ENCODE measurements around the gene KCNQ1. TPM values are rescaled to one million over a fixed set of nuclear protein-coding genes. Genes with fewer than 3 reads are reported as not detected.
A peak's percentile ranks its signal among the peaks of the same experiment; 100 is the strongest.

KCNQ1 gene
- polyA plus RNA-seq, 1 experiment = not detected

- ChIA-PET POLR2A (interaction anchor here (1.4 kb wide), 1 partner anchor 11 kb away, joined by 5 read pairs; no protein-coding TSS in a partner anchor), CTCF (no interaction called here)
- no peak for DNase-seq (ENCODE audit: low read depth, low spot score)
- TF ChIP-seq CTCF (IDR thresholded peaks at IDR 0.05; ENCODE audit: low read depth, low read length) = peak; percentile 28; the same call in 1 of the 2 replicates
- H3K4me3 ChIP-seq (ENCODE audit: low read depth, low read length) = no peak overlapping the region
- no peak overlapping the region for H3K27ac ChIP-seq (ENCODE audit: low read depth, low read length)
- no peaks in the 10 kb centered on the region; the same call in 1 of the 2 replicates for H3K9me3 ChIP-seq (ENCODE audit: control insufficient read depth, insufficient read depth, low read length)
- peaks cover 47% of the 10 kb centered on the region for H3K27me3 ChIP-seq (ENCODE audit: control insufficient read depth, insufficient read depth, low read length)
These were observed 392.3 kb downstream of the KCNQ1 start for GRCh38 chr11:2837096-2837601.

- TF ChIP-seq CTCF (IDR thresholded peaks at IDR 0.05; ENCODE audit: low read depth, low read length) = no peak
- POLR2A ChIA-PET = no interaction called here
These were observed 392.8 kb downstream of the KCNQ1 start for GRCh38 chr11:2837651-2838050.

GRCh38 chr11:2838091-2838490 is 393.3 kb downstream of the KCNQ1 start:
- no peaks in the 10 kb centered on the region; the same call in 1 of the 2 replicates for H3K9me3 ChIP-seq (ENCODE audit: control insufficient read depth, insufficient read depth, low read length)
- no peak for DNase-seq (ENCODE audit: low read depth, low spot score)
- H3K27me3 ChIP-seq (ENCODE audit: control insufficient read depth, insufficient read depth, low read length) = peaks cover 47% of the 10 kb centered on the region
- H3K27ac ChIP-seq (ENCODE audit: low read depth, low read length) = no peak overlapping the region
- H3K4me3 ChIP-seq (ENCODE audit: low read depth, low read length) = no peak overlapping the region
- POLR2A ChIA-PET = no interaction called here
- no peak for TF ChIP-seq CTCF (IDR thresholded peaks at IDR 0.05; ENCODE audit: low read depth, low read length)
- CTCF ChIA-PET = no interaction called here

More at GRCh38 chr11:2837651-2838050, 392.8 kb downstream of the KCNQ1 start:
- H3K9me3 ChIP-seq (ENCODE audit: control insufficient read depth, insufficient read depth, low read length) = no peaks in the 10 kb centered on the region; the same call in 1 of the 2 replicates
- no peak overlapping the region for H3K4me3 ChIP-seq (ENCODE audit: low read depth, low read length)
- CTCF ChIA-PET = no interaction called here
- H3K27me3 ChIP-seq (ENCODE audit: control insufficient read depth, insufficient read depth, low read length) = peaks cover 51% of the 10 kb centered on the region
- no peak overlapping the region for H3K27ac ChIP-seq (ENCODE audit: low read depth, low read length)
- no peak for DNase-seq (ENCODE audit: low read depth, low spot score)

DNA sequence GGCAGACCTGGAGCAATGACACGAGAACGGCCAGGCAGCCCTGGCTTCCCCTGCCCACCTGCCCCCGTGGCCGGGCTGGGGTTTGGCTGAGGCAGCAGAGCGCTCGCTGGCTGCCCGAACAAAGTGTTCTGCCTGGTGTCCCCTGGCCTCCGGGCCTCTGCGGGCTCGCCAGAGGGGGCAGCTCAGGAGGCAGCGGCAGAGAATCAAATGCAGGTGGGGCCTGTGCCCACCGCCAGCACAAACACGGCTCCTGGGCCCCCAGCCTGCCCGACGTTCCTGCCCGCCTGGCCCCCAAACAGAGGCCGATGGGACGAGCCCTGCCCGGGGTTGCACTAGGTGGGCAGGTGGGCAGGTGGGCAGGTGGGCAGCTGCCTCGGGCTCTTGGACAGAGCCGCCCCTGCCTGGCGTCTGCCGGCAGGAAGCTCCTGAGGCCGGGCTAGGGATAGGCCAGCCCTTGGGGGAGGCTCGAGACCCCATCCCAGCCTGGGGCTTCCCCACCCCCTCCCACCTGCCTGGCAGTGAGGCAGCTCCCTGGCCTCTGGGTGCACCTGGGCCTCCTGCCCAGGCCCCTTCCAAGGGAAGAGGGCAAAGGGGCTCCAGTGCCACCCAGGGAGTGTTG is 394.0 kb downstream of the KCNQ1 start:
- no peak for TF ChIP-seq CTCF (IDR thresholded peaks at IDR 0.05; ENCODE audit: low read depth, low read length)
- Histone ChIP-seq H3K27ac (ENCODE audit: low read depth, low read length) (no peak overlapping the region), H3K9me3 (ENCODE audit: control insufficient read depth, insufficient read depth, low read length) (no peaks in the 10 kb centered on the region; the same call in 1 of the 2 replicates), H3K4me3 (ENCODE audit: low read depth, low read length) (no peak overlapping the region), H3K27me3 (ENCODE audit: control insufficient read depth, insufficient read depth, low read length) (peaks cover 40% of the 10 kb centered on the region)
- CTCF ChIA-PET = no interaction called here
- DNase-seq (ENCODE audit: low read depth, low spot score) = no peak
- POLR2A ChIA-PET = no interaction called here

DNA sequence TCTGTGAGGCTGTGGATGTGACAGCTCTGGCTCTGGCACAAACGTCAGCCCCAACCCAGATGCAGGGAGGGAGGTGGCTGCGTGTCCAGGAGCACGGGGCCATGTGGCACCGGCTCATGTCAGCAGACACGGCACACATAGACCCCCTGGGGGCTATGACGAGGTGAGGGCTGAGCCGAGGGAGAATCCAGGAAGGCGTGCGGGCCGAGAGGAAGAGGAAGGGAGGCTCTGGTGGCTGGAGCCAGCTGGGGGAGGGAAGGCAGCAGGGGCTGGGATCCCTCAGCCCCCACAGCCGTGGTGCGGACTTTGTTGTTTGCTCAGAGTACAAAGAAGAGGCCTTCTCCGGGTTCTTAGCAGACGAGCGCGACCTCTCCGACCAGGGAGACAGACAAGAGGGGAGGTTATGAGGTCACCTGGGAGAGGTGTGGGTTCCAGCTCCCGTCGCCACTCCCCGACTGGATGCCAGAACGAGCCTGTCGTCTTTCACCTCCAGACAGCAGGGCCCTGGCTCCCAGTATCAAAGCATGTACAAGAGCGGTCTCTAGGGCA is 394.7 kb downstream of the KCNQ1 start:
- Histone ChIP-seq H3K27ac (ENCODE audit: low read depth, low read length) (no peak overlapping the region), H3K9me3 (ENCODE audit: control insufficient read depth, insufficient read depth, low read length) (no peaks in the 10 kb centered on the region; the same call in 1 of the 2 replicates), H3K27me3 (ENCODE audit: control insufficient read depth, insufficient read depth, low read length) (peaks cover 43% of the 10 kb centered on the region), H3K4me3 (ENCODE audit: low read depth, low read length) (no peak overlapping the region)
- ChIA-PET POLR2A (no interaction called here), CTCF (no interaction called here)
- no peak for TF ChIP-seq CTCF (IDR thresholded peaks at IDR 0.05; ENCODE audit: low read depth, low read length)
- DNase-seq (ENCODE audit: low read depth, low spot score) = no peak

Measured in AG04450 (cell line).